GM19372 (cell line): ENCODE data around the gene CCDC50.

Source experiments
- ATAC-seq: cut with Tn5 transposase; IDR thresholded peaks from one replicate; pipeline ENCODE4 v1.9.1; 2021; ENCODE audit warnings: mild to moderate bottlenecking, low read depth, moderate library complexity; ENCODE audit not compliant: unreplicated experiment

The CCDC50 gene

GRCh38 chr3:191414732-191415131, 85.5 kb downstream of the CCDC50 start:
- ATAC-seq, result no peak

GRCh38 chr3:191415566-191415965, 86.4 kb downstream of the CCDC50 start:
- no peak for ATAC-seq

- no peak for ATAC-seq
Measured at GRCh38 chr3:191417457-191417729, 88.2 kb downstream of the CCDC50 start.

GRCh38 chr3:191420771-191421170, 91.6 kb downstream of the CCDC50 start:
- no peak for ATAC-seq

- no peak for ATAC-seq
Measured at GRCh38 chr3:191424881-191425280, 95.7 kb downstream of the CCDC50 start.

- ATAC-seq, result no peak
Measured at GRCh38 chr3:191425322-191425734, 96.1 kb downstream of the CCDC50 start.

GRCh38 chr3:191426311-191426710, 97.1 kb downstream of the CCDC50 start:
- no peak for ATAC-seq

GRCh38 chr3:191428177-191428576, 99.0 kb downstream of the CCDC50 start:
- no peak for ATAC-seq

GRCh38 chr3:191430103-191430502, 100.9 kb downstream of the CCDC50 start:
- ATAC-seq, result no peak

- ATAC-seq, result no peak
Measured at GRCh38 chr3:191431160-191431822, 102.1 kb downstream of the CCDC50 start.

GRCh38 chr3:191432162-191432561, 103.0 kb downstream of the CCDC50 start:
- no peak for ATAC-seq

- no peak for ATAC-seq
Measured at GRCh38 chr3:191434024-191434423, 104.8 kb downstream of the CCDC50 start.

GRCh38 chr3:191435981-191436380, 106.8 kb downstream of the CCDC50 start:
- no peak for ATAC-seq

- no peak for ATAC-seq
Measured at GRCh38 chr3:191438150-191438814, 109.1 kb downstream of the CCDC50 start.

- ATAC-seq, result no peak
Measured at GRCh38 chr3:191440532-191440931, 111.3 kb downstream of the CCDC50 start.

- no peak for ATAC-seq
Measured at GRCh38 chr3:191441687-191442086, 112.5 kb downstream of the CCDC50 start.

GRCh38 chr3:191444569-191444968, 115.4 kb downstream of the CCDC50 start:
- ATAC-seq, result no peak
